KG1 (cell line): ENCODE data around the gene OR11H7.
"Not testable (repeated sequence)": the region's sequence is repeated elsewhere in the genome, so short reads cannot be mapped to it uniquely, and the experiment has no call there.

Experiments used
- DNase-seq: peaks from one replicate; lab custom pipeline; 2025; lab: John Stamatoyannopoulos, UW

OR11H7 gene

GRCh38 chr14:20278414-20278813, 49.6 kb downstream of the OR11H7 start:
- no peak for DNase-seq

- DNase-seq: not testable (repeated sequence)
Observed at GRCh38 chr14:20280265-20280664, 51.5 kb downstream of the OR11H7 start.
